ENCODE data around the gene PPP2R5A.

DNA sequence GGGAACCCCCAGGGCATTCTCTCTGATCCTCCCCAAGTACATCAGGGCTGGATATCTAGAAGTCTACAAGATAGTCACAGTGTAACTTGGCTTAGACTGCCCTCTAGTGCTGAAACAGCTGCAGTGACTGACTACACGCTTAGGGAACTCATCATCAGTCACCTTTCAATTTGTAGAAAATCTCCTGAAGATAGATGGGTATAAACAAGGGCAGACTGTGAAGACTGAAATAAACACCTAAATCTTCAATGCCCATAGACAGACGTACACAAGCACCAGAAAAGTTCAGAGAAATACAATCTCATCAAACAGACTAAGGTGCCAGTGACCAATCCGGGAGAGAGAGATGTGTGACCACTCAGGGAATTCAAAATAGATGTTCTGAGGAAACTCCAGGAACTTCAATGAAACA lies 82.9 kb downstream of the PPP2R5A start:
- TF ChIP-seq, protein P1, sequence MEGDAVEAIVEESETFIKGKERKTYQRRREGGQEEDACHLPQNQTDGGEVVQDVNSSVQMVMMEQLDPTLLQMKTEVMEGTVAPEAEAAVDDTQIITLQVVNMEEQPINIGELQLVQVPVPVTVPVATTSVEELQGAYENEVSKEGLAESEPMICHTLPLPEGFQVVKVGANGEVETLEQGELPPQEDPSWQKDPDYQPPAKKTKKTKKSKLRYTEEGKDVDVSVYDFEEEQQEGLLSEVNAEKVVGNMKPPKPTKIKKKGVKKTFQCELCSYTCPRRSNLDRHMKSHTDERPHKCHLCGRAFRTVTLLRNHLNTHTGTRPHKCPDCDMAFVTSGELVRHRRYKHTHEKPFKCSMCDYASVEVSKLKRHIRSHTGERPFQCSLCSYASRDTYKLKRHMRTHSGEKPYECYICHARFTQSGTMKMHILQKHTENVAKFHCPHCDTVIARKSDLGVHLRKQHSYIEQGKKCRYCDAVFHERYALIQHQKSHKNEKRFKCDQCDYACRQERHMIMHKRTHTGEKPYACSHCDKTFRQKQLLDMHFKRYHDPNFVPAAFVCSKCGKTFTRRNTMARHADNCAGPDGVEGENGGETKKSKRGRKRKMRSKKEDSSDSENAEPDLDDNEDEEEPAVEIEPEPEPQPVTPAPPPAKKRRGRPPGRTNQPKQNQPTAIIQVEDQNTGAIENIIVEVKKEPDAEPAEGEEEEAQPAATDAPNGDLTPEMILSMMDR (IDR thresholded peaks at IDR 0.05): peak; percentile 48 to 93 (median 86)
- TF ChIP-seq POLR2A (IDR thresholded peaks at IDR 0.05): no peak
